Aorta (tissue), 5 donors: ENCODE measurements around the gene MICAL1. TPM values are rescaled to one million over a fixed set of nuclear protein-coding genes. Genes with fewer than 3 reads are reported as not detected.

Experiments used
- ATAC-seq: fragments of 200-7000 bp; cut with Tn5 transposase; one replicate; pipeline ENCODE4 v1.9.1; 2022; ENCODE audit warnings: moderate library complexity; ENCODE audit not compliant: low FRiP score
- DNase-seq, 2 donors: peaks; one replicate each; pipeline ENCODE4 v3.0.0-alpha.2; 2020
- H3K27ac ChIP-seq, 2 donors: one replicate each; pipeline ENCODE4 v1.5.1; 2013; ENCODE audit warnings: low read length in 2 of 2, mild to moderate bottlenecking in 2 of 2, moderate library complexity in 2 of 2, control low read depth in 1 of 2, inconsistent platforms in 1 of 2, low read depth in 1 of 2
- H3K27me3 ChIP-seq, 2 donors: one replicate each; pipeline ENCODE4 v1.6.1; 2013; ENCODE audit warnings: control low read depth in 1 of 2, low read length in 1 of 2, mild to moderate bottlenecking in 1 of 2, moderate library complexity in 1 of 2; ENCODE audit not compliant: insufficient read depth in 2 of 2, control insufficient read depth in 1 of 2
- H3K36me3 ChIP-seq, 2 donors: one replicate each; pipeline ENCODE4 v1.6.1; 2013; ENCODE audit warnings: control low read depth in 1 of 2, low read length in 1 of 2, mild to moderate bottlenecking in 1 of 2; ENCODE audit not compliant: insufficient read depth in 2 of 2, control insufficient read depth in 1 of 2
- H3K4me1 ChIP-seq, 2 donors: one replicate each; pipeline ENCODE4 v1.6.1; 2013; ENCODE audit warnings: low read length in 2 of 2, control low read depth in 1 of 2, mild to moderate bottlenecking in 1 of 2, moderate library complexity in 1 of 2; ENCODE audit not compliant: insufficient read depth in 2 of 2, control insufficient read depth in 1 of 2
- H3K4me3 ChIP-seq, 2 donors: one replicate each; pipeline ENCODE4 v1.5.1; 2013; ENCODE audit warnings: low read length in 2 of 2, control low read depth in 1 of 2, mild to moderate bottlenecking in 1 of 2
- H3K9me3 ChIP-seq: one replicate; pipeline ENCODE4 v1.6.1; 2013; ENCODE audit warnings: mild to moderate bottlenecking, low read length; ENCODE audit not compliant: control insufficient read depth
- WGBS, 2 donors: extraction: QIAGEN DNeasy Blood & Tissue Kit; methylation state at CpG; one replicate each; pipeline ENCODE4 v1.1.7; 2013; 5-methylcytosine and 5-hydroxymethylcytosine counted together
- intact Hi-C, 2 donors: fragments of 100-400 bp; cut with DNase I; formaldehyde crosslinking; loops; one replicate each; pipeline versions ENCODE4 v1.14.2 to v1.15.0; 2022
- polyA plus RNA-seq, 2 donors: library from polyadenylated mRNA; stranded (reverse); fragments of 200-250 nt; gene quantifications; one replicate each; pipeline ENCODE4 v1.2.3, GENCODE V29; 2013
- total RNA-seq, 2 donors: library from RNA; stranded (reverse); fragmentation: NEBNext Ultra II Directional; extraction: Animal tissue kit (Norgen Biotek cat#: 25700); gene quantifications; one replicate each; pipeline ENCODE4 v1.2.1, GENCODE V29; 2021
- donor health status: healthy with polysubstance abuse.
- donor health status: Bipolar disorder and iron deficiency.
- donor health status: DM: no; HTN: no; CAD: no.
- donor health status: DM: no; HTN: no; CAD: no.
- donor health status: DM: yes; HTN: yes; CAD: no.

MICAL1 gene
- total and polyA plus RNA-seq, 4 donors: 32.4 to 199 (median 54.8) TPM

GRCh38 chr6:109397020-109397419 is 58.6 kb downstream of the MICAL1 start:
- H3K27me3 ChIP-seq: no peaks in the 10 kb centered on the region
- H3K36me3 ChIP-seq: no peaks in the 10 kb centered on the region
- no peaks in the 10 kb centered on the region for H3K9me3 ChIP-seq
- intact Hi-C loops: no loop called here
- 79 to 82% methylated on average over 4 of the region's 4 CpGs for WGBS, 2 donors
- peaks cover 0 to 1% of the 10 kb centered on the region in 2 donors for H3K4me1 ChIP-seq
- no peak overlapping the region for H3K27ac ChIP-seq
- ATAC-seq (no peak), DNase-seq (no peak)
- no peak overlapping the region for H3K4me3 ChIP-seq

DNA sequence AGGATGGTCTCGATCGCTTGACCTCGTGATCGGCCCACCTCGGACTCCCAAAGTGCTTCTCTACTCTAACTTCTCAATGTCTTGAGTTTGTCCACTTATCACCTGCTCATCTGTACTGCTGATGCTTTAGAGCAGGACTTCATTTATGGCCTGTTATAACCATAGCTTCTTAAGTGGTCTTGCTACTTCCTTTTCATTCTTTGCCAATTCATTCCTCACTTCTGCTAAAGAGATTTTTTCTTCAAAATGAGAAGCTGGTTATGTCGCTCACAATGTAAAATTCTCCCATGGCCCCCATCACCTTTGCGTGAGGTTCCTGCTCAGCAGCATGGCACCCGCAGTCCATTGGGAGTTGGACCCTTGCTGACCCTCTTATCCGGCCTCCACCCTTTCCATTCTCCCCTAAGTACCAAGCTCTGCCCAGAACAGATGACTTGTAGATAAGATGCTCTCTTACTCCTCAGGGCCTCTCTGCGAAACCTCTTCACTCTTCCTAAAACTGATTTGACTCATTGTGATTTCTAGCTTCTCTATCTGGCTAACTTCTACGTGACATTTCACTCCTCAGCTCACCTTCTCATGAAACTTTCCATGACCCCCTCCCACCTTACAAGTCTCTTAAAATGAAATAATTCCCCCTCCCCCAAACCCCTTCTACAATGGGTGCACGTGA is 59.4 kb downstream of the MICAL1 start:
- no peak for DNase-seq

More for the DNA sequence above, 59.4 kb downstream of the MICAL1 start:
- Histone ChIP-seq H3K4me1 (peaks cover 0 to 1% of the 10 kb centered on the region in 2 donors), H3K27ac (no peak overlapping the region), H3K36me3 (no peaks in the 10 kb centered on the region), H3K4me3 (no peak overlapping the region), H3K9me3 (no peaks in the 10 kb centered on the region), H3K27me3 (no peaks in the 10 kb centered on the region)
- WGBS, 2 donors: 93 to 96% methylated on average over 12 of the region's 12 CpGs
- ATAC-seq: no peak
- intact Hi-C loops: no loop called here

Other genes starting within 250 kb of the MICAL1 start
- gene CD164, start 73.3 kb downstream of the MICAL1 start, total RNA-seq: 100 to 1,000 TPM; 226 TPM
- gene CD164, start 73.3 kb downstream of the MICAL1 start, polyA plus RNA-seq: 100 to 1,000 TPM; 124 to 182 TPM
- 1 to 10 TPM; 1.0 to 1.5 TPM for gene PPIL6, start 15.1 kb downstream of the MICAL1 start, total RNA-seq
- 1 to 10 TPM; 1.8 to 2.7 TPM for gene PPIL6, start 15.1 kb downstream of the MICAL1 start, polyA plus RNA-seq
- 1 to 10 TPM; 6.6 to 9.5 TPM for gene SMPD2, start 15.0 kb downstream of the MICAL1 start, total RNA-seq
- 10 to 100 TPM in 1 of 2 donors, 1 to 10 TPM in 1; 2.5 to 10.6 TPM for gene SMPD2, start 15.0 kb downstream of the MICAL1 start, polyA plus RNA-seq
- gene ZBTB24, start 27.4 kb upstream of the MICAL1 start, total RNA-seq: 1 to 10 TPM; 6.8 to 8.3 TPM
- 1 to 10 TPM; 2.0 to 3.1 TPM for gene ZBTB24, start 27.4 kb upstream of the MICAL1 start, polyA plus RNA-seq
- 10 to 100 TPM; 10.8 to 12.5 TPM for gene AK9, start 235.4 kb upstream of the MICAL1 start, total RNA-seq
- 10 to 100 TPM in 1 of 2 donors, 1 to 10 TPM in 1; 2.7 to 10.8 TPM for gene AK9, start 235.4 kb upstream of the MICAL1 start, polyA plus RNA-seq
- gene FIG4, start 235.5 kb upstream of the MICAL1 start, total RNA-seq: 10 to 100 TPM; 21.7 to 26.7 TPM
- 10 to 100 TPM in 1 of 2 donors, 1 to 10 TPM in 1; 7.1 to 11.1 TPM for gene FIG4, start 235.5 kb upstream of the MICAL1 start, polyA plus RNA-seq